Left renal cortex interstitium (tissue), 4 donors: ENCODE results near the gene SPACA7. TPM values are rescaled to one million over a fixed set of nuclear protein-coding genes. Genes with fewer than 3 reads are reported as not detected.

Experiments
- DNase-seq, 4 donors: peaks; one replicate each; pipeline ENCODE4 v3.0.0-alpha.2; 2013; ENCODE audit warnings: low read depth in 4 of 4, low spot score in 2 of 4, missing footprints in 1 of 4
- polyA plus RNA-seq, 4 donors: library from polyadenylated mRNA; unstranded; fragments of 120-200 nt; gene quantifications; one replicate each; pipeline ENCODE4 v1.2.1, GENCODE V29; 2013; ENCODE audit not compliant: insufficient read length in 4 of 4

The SPACA7 gene
- polyA plus RNA-seq, 4 donors = not detected

- DNase-seq = no peak
Observed at GRCh38 chr13:112462408-112462807, 86.3 kb downstream of the SPACA7 start.

DNA sequence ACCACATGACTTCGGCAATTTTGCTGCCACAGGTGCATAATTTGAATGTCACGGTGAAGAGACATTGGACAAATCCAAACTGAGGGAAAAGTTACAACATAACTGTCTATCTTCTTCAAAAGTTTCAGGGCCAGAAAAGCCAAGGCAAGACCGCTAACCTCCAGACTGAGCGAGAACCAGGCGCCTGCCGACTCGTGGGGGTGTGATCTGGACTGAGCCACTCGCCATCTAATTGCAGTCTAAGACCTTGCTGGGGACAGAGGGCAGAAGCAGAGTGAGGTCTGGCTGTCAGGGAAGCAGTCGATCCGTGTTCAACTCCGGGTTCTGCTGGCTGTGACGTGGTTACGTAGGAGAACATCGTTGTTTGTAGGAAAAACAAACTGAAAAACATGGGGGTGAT, 88.6 kb downstream of the SPACA7 start:
- no peak for DNase-seq

GRCh38 chr13:112465251-112466131, 89.3 kb downstream of the SPACA7 start:
- DNase-seq = no peak

- no peak for DNase-seq
Observed at GRCh38 chr13:112466132-112467058, 90.2 kb downstream of the SPACA7 start.

DNA sequence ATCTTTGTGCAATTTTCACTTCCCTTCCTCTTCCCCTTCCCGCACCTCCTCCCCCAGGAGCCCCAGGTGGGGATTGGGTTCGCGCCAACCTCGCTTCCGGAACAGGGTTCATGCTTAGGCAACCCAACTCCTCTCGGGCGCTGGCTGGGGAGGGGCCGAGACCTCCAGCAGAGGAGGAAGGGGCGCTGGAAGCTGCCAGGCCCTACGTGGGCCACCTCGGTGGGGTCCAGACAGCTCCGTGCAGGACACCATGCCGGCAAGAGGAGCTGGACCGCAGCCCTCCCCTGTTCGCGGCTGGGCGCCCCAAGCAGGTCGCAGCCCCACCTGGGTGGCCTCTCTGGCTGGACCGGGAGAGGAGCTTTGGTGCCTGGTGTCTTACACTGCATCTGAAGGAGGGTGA, 91.1 kb downstream of the SPACA7 start:
- no peak for DNase-seq

DNA sequence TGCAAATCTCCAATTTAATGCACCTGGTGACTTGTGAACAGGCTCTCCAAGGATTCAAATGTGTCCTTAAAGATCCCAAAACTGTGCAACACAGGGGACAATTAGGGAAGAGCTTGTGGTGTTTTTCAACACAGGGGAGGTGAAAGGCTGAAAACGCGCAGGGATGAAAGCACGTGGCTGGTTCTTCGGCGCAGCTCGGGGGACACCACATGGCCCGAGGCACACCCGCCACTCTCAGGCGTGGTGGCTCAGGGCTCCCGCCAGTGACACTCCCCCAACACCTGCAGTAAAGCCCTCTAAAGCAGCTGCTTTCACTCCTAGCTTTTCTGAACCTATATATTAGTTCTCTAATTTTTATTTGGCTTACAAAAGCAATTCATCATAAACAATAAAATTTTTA, 91.9 kb downstream of the SPACA7 start:
- no peak for DNase-seq

- DNase-seq = no peak
Observed at GRCh38 chr13:112469071-112469745, 93.1 kb downstream of the SPACA7 start.

GRCh38 chr13:112473818-112474217, 97.7 kb downstream of the SPACA7 start:
- DNase-seq = no peak

GRCh38 chr13:112474869-112475268, 98.7 kb downstream of the SPACA7 start:
- no peak for DNase-seq

GRCh38 chr13:112475889-112476288, 99.7 kb downstream of the SPACA7 start:
- DNase-seq = no peak

DNA sequence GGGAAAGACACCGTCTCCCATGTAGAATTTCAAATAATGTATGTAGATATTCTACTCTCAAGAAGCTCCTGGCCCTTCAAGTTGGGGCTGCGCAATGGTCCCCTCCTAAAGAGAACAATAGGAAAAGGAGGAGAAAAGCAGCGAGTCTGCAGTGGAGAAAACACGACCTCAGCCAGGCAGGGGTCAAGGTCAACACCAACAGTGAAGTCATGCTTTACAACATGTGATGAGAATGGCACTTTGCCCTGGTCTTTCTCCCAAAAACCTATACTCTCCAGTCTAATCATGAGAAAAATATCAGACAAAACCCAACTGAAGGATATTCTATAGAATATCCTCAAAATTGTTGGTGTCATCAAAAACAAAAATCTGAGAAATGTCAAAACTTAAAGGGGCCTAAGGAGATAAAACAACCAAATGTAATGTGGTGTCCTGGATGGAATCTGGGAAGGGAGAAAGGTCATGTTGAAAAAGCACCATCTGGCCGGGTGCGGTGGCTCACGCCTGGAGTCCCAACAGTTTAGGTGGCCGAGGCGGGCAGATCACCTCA, 101.0 kb downstream of the SPACA7 start:
- DNase-seq = no peak

DNA sequence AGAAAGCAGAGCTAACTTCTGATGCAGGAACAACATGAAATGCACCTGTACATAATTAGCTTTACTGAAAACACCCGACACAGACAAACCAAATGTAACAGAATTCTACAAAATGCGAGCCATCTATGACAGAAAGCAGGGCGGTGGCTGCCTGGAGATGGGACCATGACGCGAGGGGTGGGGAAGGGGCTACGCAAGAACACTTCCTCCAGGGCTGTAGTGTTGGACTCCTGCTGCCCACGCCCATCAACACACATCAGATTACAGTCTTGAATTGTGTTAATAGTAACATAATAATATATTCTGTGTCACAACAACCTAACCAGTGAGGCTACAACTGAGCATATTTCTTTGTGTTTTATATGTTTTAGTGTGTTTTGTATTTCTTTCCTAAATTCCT, 103.2 kb downstream of the SPACA7 start:
- DNase-seq = no peak

DNA sequence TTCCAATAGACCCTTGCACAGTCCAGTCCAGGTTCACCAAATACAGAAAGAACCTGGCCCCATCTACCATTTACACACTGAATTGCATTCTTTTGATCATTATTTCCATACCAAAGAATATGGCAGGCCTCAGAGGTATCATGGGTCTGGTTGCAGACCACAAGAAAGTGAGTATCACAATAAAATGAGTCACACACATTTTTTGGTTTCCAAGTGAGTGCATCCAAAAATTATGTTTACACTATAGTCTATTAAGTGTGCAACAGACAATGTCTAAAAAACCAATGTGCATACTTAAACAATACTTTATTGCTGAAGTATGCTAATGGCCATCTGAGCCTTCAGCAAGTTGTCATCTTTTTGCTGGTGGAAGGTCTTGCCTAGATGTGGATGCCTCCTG, 105.3 kb downstream of the SPACA7 start:
- no peak for DNase-seq

DNA sequence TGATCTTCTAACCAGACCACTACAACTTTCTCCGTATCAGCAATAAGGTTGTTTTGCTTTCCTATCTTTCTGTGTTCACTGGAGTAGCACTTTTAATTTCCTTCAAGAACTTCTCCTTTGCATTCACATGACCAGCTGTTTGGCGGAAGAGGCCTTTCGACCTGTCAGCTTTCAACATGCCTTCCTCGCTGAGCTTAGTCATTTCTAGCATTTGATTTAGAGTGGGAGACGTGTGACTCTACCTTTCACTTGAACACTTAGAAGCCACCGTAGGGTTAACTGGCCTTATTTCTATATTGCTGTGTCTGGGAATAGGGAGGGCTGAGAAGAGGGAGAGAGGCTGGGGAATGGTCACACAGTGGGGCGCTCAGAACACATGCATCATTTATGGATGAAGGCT, 107.1 kb downstream of the SPACA7 start:
- DNase-seq = no peak

Other genes starting within 250 kb of the SPACA7 start
- 10 to 100 TPM; 28.2 to 41.9 (median 34.6) TPM for gene TUBGCP3, start 211.8 kb downstream of the SPACA7 start, polyA plus RNA-seq